Motor neuron (in vitro differentiated cells): ENCODE data around the gene EML1. TPM values are rescaled to one million over a fixed set of nuclear protein-coding genes. Genes with fewer than 3 reads are reported as not detected.

Source experiments
- ATAC-seq, 8 experiments: fragments of 200-7000 bp; cut with Tn5 transposase; replicated peaks in 6 of 8; 2 replicates each; pipeline ENCODE4 v1.8.0; 2021; ENCODE audit warnings: mild to moderate bottlenecking in 8 of 8, moderate library complexity in 8 of 8
- H3K27ac ChIP-seq, 2 donors: fragments of 250-450 bp; sonication (Bioruptor Pico); 2 replicates each; pipeline ENCODE4 v1.9.0; 2021; ENCODE audit warnings: antibody characterized with exemption in 2 of 2, mild to moderate bottlenecking in 2 of 2, moderate library complexity in 1 of 2
- H3K4me1 ChIP-seq, 2 donors: fragments of 250-450 bp; sonication (Bioruptor Pico); replicated peaks in 1 of 2; 2 replicates each; pipeline ENCODE4 v1.6.1; 2021; ENCODE audit warnings: antibody characterized with exemption in 2 of 2, mild to moderate bottlenecking in 2 of 2, moderate library complexity in 1 of 2
- H3K4me3 ChIP-seq, 5 donors: fragments of 250-450 bp; sonication (Bioruptor Pico); 2 replicates each; pipeline ENCODE4 v1.9.0; 2021; ENCODE audit warnings: antibody characterized with exemption in 5 of 5, mild to moderate bottlenecking in 5 of 5, moderate library complexity in 4 of 5
- WGBS, 10 experiments: fragments of 450-650 bp; shearing (Covaris generic); methylation state at CpG; one replicate each; pipeline ENCODE4 v1.0.0; 2022; 5-methylcytosine and 5-hydroxymethylcytosine counted together
- in situ Hi-C, 9 experiments: fragments of 400-800 bp; cut with MboI; loops; one replicate each; pipeline ENCODE4 v1.15.0; 2021; ENCODE audit warnings: low sequenced_read_pairs in 9 of 9, low pct_unique_long_range_greater_than_20kb in 2 of 9; ENCODE audit not compliant: unreplicated experiment in 9 of 9
- total RNA-seq, 8 experiments: library from RNA; unstranded; fragments of 300-600 nt; gene quantifications; 2 replicates each; pipeline versions ENCODE4 v1.2.3 to v1.2.4, GENCODE V29; 2022

EML1 gene, protein sequence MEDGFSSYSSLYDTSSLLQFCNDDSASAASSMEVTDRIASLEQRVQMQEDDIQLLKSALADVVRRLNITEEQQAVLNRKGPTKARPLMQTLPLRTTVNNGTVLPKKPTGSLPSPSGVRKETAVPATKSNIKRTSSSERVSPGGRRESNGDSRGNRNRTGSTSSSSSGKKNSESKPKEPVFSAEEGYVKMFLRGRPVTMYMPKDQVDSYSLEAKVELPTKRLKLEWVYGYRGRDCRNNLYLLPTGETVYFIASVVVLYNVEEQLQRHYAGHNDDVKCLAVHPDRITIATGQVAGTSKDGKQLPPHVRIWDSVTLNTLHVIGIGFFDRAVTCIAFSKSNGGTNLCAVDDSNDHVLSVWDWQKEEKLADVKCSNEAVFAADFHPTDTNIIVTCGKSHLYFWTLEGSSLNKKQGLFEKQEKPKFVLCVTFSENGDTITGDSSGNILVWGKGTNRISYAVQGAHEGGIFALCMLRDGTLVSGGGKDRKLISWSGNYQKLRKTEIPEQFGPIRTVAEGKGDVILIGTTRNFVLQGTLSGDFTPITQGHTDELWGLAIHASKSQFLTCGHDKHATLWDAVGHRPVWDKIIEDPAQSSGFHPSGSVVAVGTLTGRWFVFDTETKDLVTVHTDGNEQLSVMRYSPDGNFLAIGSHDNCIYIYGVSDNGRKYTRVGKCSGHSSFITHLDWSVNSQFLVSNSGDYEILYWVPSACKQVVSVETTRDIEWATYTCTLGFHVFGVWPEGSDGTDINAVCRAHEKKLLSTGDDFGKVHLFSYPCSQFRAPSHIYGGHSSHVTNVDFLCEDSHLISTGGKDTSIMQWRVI
- total RNA-seq = 10 to 100 TPM; 15.1 to 86.6 (median 25.5) TPM

DNA sequence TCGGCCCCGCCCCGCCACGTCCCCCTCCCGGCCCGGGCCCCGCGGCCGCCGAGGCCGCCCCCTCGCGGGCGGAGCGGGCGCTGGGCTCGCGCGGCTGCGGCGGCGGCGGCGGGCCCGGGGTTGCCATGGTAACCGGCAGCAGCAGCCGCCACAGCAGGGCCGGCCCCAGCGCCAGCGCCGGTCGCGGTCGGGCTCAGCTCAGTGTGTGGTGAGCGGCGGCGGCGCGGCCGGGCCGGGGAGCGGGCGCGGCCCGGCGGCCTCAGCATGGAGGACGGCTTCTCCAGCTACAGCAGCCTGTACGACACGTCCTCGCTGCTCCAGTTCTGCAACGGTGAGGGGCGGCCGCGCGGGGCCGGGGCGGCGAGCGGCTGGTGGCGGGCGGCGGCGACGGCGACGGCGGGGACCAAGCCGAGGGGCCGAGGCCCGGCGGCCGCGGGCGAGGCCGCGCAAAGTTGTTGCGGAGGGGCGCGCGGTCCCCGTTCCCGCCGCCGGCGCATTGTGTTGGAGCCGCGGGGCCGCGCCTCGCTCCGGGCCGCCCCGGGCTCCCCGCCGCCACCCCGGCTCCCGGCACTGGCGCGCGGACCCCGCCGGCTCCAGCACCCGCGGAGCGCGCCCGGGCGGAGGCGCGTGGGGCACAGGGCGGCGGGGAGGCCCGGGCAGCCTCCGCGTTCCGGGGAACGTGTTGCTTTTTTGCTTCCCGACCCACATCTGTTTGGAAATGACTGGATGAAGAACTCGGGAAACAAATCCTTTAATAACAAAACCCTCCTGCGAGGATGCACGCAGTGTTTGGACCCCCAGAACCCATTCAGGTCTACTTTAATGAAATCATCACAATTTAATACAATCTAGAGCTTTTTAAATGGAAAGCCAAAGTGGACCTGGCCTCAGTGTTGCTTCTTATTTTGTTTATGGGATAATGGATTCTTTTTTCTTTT lies at the start of gene EML1:
EML1 (plus strand) TSS at position 201 of the 938 bp plus-strand sequence; CDS start at position 265, 64 bp downstream.
- in situ Hi-C loops = no loop called here
- 0% methylated on average over 1 to 2 of the region's 121 CpGs; no CpG with 5 or more reads in 7 of the 10 experiments for WGBS, 10 experiments
- H3K27ac ChIP-seq = peak within 1 kb of the TSS; percentile 89 to 91
- peak; percentile 92 to 97 (median 95) for ATAC-seq
- H3K4me3 ChIP-seq = peak within 1 kb of the TSS; percentile 73 to 100 (median 81)
- H3K4me1 ChIP-seq = peaks cover 28 to 37% of the 10 kb centered on the region in 2 donors

DNA sequence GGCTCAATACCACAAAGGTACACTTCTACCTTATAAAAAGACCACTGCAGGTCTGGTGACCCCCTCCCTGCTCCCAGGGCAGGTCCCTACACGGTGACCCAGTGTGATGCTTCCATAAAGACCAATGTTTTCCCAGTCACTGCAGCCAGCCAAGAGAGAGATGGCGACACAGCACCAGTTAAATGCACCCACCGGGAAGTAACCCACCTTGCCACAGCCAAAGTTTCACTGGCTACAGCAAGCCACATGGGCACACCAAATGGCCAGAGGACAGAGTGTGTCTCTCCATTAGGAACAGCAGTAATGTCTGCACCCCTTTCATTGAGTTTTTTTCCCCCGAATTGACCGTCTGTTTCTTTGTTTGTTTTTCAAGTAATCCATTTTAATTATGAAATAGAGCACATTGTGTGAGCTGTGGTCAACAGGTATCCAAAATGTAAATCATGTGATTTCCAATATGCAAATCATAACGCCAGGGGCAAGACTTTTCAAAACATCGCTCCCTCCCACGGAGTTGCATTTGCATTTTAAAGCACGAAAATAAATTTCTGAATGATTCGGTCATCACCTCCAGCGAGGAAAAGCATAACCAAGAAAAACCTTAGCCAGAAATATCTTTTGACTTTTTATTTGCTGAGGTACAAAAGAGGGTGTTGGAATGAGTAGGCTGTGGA lies 48.9 kb upstream of the EML1 start:
- 0 to 55% (median 21%) methylated on average over 2 to 10 of the region's 11 CpGs for WGBS, 10 experiments
- Histone ChIP-seq H3K27ac (no peak overlapping the region), H3K4me1 (peaks cover 14 to 28% of the 10 kb centered on the region in 2 donors), H3K4me3 (no peak overlapping the region)
- in situ Hi-C loops = loop anchor here in 3 of 9 experiments (25.0 kb wide), 1 partner anchor 143 kb away; no protein-coding TSS in a partner anchor
- peak; percentile 37 to 68 (median 58) for ATAC-seq

DNA sequence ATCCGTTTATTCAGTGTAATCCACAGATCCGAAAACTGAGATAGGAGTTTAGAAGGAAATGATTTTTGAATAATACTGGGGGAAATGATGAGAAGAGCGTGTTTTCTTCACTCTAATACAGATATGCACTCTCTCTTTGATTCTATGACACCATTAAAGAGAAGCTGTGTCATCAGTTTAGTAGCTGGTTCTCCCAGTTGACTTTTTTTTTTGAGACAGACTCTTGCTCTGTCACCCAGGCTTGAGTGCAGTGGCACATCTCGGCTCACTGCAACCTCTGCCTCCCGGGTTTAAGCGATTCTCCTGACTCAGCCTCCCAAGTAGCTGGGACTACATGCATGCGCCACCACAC lies 48.4 kb upstream of the EML1 start:
- ATAC-seq = peak in 5 of 8 experiments; percentile 6 to 43 (median 12)
- H3K27ac ChIP-seq = no peak overlapping the region
- in situ Hi-C loops = loop anchor here in 3 of 9 experiments (25.0 kb wide), 1 partner anchor 142 kb away; no protein-coding TSS in a partner anchor
- no peak overlapping the region for H3K4me3 ChIP-seq
- WGBS, 10 experiments = 15 to 86% (median 75%) methylated on average over 1 to 6 of the region's 7 CpGs; no CpG with 5 or more reads in 2 of the 10 experiments
- H3K4me1 ChIP-seq = peaks cover 19 to 33% of the 10 kb centered on the region in 2 donors

- WGBS, 10 experiments = 0 to 93% (median 49%) methylated on average over 2 to 9 of the region's 10 CpGs; no CpG with 5 or more reads in 4 of the 10 experiments
- no peak overlapping the region for H3K27ac ChIP-seq
- H3K4me3 ChIP-seq = no peak overlapping the region
- peak in 3 of 8 experiments; percentile 68 to 73 (median 73) for ATAC-seq
- peaks cover 25 to 38% of the 10 kb centered on the region in 2 donors for H3K4me1 ChIP-seq
- in situ Hi-C loops = loop anchor here in 3 of 9 experiments (25.0 kb wide), 1 partner anchor 142 kb away; no protein-coding TSS in a partner anchor
Observed at GRCh38 chr14:99745307-99745951, 47.8 kb upstream of the EML1 start.

DNA sequence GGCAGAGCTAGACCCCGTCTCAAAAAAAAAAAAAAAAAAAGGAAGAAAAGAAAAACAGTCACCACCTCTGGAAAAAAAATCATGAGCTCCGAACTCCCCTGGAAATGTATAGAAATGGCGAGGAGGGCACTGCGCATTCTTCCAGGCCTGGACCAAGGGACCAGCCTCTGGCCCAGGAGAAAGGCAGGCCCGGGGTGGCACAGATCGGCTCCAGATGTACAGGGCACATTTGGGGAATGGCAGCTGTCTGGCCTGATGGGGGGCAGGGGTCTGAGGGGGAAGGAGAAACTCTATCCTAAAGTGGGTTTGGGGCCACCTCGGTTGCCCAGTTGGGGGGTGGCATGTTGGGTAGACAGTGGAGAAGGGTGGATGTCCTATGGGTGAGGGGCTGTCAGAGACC lies 46.0 kb upstream of the EML1 start:
- WGBS, 10 experiments = 53 to 81% methylated on average over 2 to 4 of the region's 7 CpGs; no CpG with 5 or more reads in 8 of the 10 experiments
- H3K4me1 ChIP-seq = peaks cover 40 to 42% of the 10 kb centered on the region in 2 donors
- ATAC-seq = no peak
- in situ Hi-C loops = loop anchor here in 3 of 9 experiments (25.0 kb wide), 1 partner anchor 140 kb away; no protein-coding TSS in a partner anchor
- no peak overlapping the region for H3K4me3 ChIP-seq
- no peak overlapping the region for H3K27ac ChIP-seq

DNA sequence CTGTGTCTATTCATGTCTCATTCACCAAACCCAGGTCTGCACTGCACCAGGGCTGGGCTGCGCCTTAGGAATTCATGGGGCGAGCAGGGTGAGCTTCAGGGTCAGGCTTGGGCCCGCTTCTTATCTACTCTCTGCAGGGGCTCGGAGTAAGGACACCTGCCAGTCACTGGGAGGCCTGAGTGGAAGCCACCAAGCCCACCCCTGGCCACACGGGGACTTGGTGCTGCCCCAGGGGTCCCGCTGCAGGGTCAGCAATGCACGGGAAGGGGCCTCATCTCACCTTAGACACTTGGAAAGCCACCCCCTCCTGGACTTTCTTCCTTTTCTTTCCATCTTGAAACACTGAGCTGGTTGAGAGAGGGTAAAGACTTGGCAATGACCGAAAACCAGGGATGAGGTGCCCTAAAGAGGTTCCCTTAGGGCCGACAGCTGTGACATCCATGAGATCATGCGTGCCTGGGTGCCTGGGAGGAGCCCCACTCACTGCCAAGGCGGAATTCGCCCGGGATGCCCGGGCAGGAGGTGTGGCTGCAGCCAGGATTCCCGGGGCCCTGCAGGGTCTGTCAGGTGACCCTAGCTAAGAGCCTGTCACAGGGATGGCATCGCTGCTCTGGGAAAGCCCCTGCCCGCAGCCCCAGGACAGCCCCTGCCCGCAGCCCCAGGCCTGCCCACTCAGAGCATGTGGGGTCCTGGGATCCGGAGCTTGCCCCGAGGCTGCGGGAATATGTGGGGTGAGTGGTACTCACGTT lies 45.5 kb upstream of the EML1 start:
- peaks cover 46 to 48% of the 10 kb centered on the region in 2 donors for H3K4me1 ChIP-seq
- 60 to 100% (median 94%) methylated on average over 1 to 6 of the region's 22 CpGs; no CpG with 5 or more reads in 6 of the 10 experiments for WGBS, 10 experiments
- in situ Hi-C loops = loop anchor here in 3 of 9 experiments (25.0 kb wide), 1 partner anchor 140 kb away; no protein-coding TSS in a partner anchor
- ATAC-seq = no peak
- H3K4me3 ChIP-seq = no peak overlapping the region
- H3K27ac ChIP-seq = no peak overlapping the region

GRCh38 chr14:99748529-99748928 lies 44.7 kb upstream of the EML1 start:
- in situ Hi-C loops = loop anchor here in 3 of 9 experiments (25.0 kb wide), 1 partner anchor 139 kb away; no protein-coding TSS in a partner anchor
- Histone ChIP-seq H3K27ac (no peak overlapping the region), H3K4me3 (no peak overlapping the region), H3K4me1 (peaks cover 51 to 52% of the 10 kb centered on the region in 2 donors)
- WGBS, 10 experiments = 72 to 100% (median 77%) methylated on average over 2 to 8 of the region's 9 CpGs; no CpG with 5 or more reads in 1 of the 10 experiments
- no peak for ATAC-seq

GRCh38 chr14:99749142-99749541 lies 44.1 kb upstream of the EML1 start:
- in situ Hi-C loops = loop anchor here in 3 of 9 experiments (25.0 kb wide), 1 partner anchor 138 kb away; no protein-coding TSS in a partner anchor
- no peak overlapping the region for H3K4me3 ChIP-seq
- peaks cover 46 to 49% of the 10 kb centered on the region in 2 donors for H3K4me1 ChIP-seq
- H3K27ac ChIP-seq = peak overlapping the region; percentile 19 to 63
- 20 to 96% (median 81%) methylated on average over 1 to 11 of the region's 13 CpGs; no CpG with 5 or more reads in 4 of the 10 experiments for WGBS, 10 experiments
- no peak for ATAC-seq

GRCh38 chr14:99749763-99750715 lies 43.2 kb upstream of the EML1 start:
- Histone ChIP-seq H3K4me1 (peaks cover 39 to 50% of the 10 kb centered on the region in 2 donors), H3K4me3 (no peak overlapping the region), H3K27ac (peak overlapping the region; percentile 19 to 63)
- WGBS, 10 experiments = 51 to 100% (median 67%) methylated on average over 1 to 8 of the region's 23 CpGs; no CpG with 5 or more reads in 1 of the 10 experiments
- in situ Hi-C loops = loop anchor here in 3 of 9 experiments (25.0 kb wide), 1 partner anchor 137 kb away; no protein-coding TSS in a partner anchor
- ATAC-seq = peak in 5 of 8 experiments; percentile 69 to 80 (median 80)
